ENCODE measurements around the gene SRGAP3.

GRCh38 chr3:9233814-9234600 is 15.4 kb downstream of the SRGAP3 start:
- TF ChIP-seq CTCF (IDR thresholded peaks at IDR 0.05; ENCODE audit: low read depth, low read length) (no peak), EZH2phosphoT487 (IDR thresholded peaks at IDR 0.05; ENCODE audit: low read depth) (no peak)

Data from OCI-LY3 (cell line).